GM12873 (cell line): ENCODE measurements around the gene LIMD2.

Experiments
- CTCF ChIP-seq: IDR thresholded peaks from 2 replicates; pipeline ENCODE4 v1.5.1; 2012; ENCODE audit warnings: low read depth, mild to moderate bottlenecking, moderate library complexity, low read length, control low read depth; ENCODE audit not compliant: insufficient read depth; ENCODE audit errors: missing control alignments

Gene LIMD2

GRCh38 chr17:63653050-63653449, 46.9 kb downstream of the LIMD2 start:
- no peak for TF ChIP-seq CTCF

- no peak for TF ChIP-seq CTCF
Observed at GRCh38 chr17:63652106-63652505, 47.8 kb downstream of the LIMD2 start.

GRCh38 chr17:63649813-63650212, 50.1 kb downstream of the LIMD2 start:
- TF ChIP-seq CTCF: no peak

- no peak for TF ChIP-seq CTCF
Observed at GRCh38 chr17:63647936-63648335, 52.0 kb downstream of the LIMD2 start.

- TF ChIP-seq CTCF: no peak
Observed at GRCh38 chr17:63647065-63647725, 52.7 kb downstream of the LIMD2 start.

GRCh38 chr17:63646488-63646806, 53.5 kb downstream of the LIMD2 start:
- TF ChIP-seq CTCF: no peak
